Medulla oblongata (tissue), 1 donor: ENCODE data around the gene NTM.
"Not testable (repeated sequence)": the region's sequence is repeated elsewhere in the genome, so short reads cannot be mapped to it uniquely, and the experiment has no call there.

Source experiments
- DNase-seq: peaks from one replicate; pipeline ENCODE4 v3.0.0-alpha.2; 2015; ENCODE audit errors: extremely low spot score

The NTM gene

GRCh38 chr11:131893103-131893890 is 522.9 kb downstream of the NTM start:
- DNase-seq: no peak

GRCh38 chr11:131893988-131894387 is 523.6 kb downstream of the NTM start:
- no peak for DNase-seq

- no peak for DNase-seq
Observed at GRCh38 chr11:131894615-131895544, 524.5 kb downstream of the NTM start.

DNA sequence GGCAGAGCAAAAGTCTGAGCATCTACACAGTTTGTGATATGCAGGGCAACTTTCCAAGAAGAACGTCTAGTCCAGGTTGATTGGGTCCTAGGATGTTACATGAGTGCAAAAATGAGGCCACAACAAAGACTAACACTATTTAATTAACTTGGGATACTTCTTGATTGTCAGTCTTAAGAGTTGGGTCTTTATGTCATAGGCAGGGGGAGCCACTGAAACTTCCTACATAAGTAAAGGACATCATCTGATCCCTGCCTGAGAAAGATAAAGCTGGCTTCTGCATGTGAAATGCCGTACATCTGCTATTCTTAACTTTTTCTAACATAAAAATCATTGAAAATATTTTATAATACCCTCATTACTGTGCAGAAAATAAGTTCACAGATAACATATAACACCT is 525.5 kb downstream of the NTM start:
- DNase-seq: no peak

GRCh38 chr11:131896978-131897615 is 526.7 kb downstream of the NTM start:
- DNase-seq: no peak

- no peak for DNase-seq
Observed at GRCh38 chr11:131897956-131898355, 527.5 kb downstream of the NTM start.

- DNase-seq: no peak
Observed at GRCh38 chr11:131898949-131899348, 528.5 kb downstream of the NTM start.

DNA sequence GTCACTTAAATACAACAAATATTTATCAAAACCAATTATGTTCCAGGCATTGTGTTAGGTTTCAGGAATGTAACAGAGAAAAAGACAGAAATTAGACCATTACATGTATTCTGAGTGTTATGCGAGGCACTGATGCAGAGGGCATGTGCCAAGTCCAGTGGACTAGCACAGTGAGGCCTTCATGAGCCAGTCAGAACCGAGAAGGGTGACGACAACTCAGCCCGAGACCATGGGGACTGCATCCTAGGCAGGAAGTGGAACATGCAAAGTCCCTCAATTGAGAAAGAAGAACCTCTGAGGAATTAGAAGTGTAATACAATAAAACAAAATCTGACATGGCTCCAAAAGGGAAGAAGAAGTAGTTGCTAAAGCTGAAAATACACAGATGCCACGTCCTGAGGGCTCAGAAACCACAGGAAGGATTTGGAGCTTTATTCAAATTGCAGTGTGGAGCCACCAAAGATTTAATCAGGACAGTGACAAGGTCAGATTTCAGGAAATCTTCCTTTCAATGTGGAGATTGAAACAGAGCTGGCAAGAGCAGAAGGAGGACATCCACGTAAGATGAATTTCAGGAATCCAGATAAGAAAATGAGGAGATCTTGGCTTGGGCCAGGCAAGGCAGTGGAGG is 529.6 kb downstream of the NTM start:
- DNase-seq: peak; percentile 42

- no peak for DNase-seq
Observed at GRCh38 chr11:131902421-131902820, 532.0 kb downstream of the NTM start.

- DNase-seq: no peak
Observed at GRCh38 chr11:131903074-131903473, 532.7 kb downstream of the NTM start.

- no peak for DNase-seq
Observed at GRCh38 chr11:131904756-131905155, 534.3 kb downstream of the NTM start.

DNA sequence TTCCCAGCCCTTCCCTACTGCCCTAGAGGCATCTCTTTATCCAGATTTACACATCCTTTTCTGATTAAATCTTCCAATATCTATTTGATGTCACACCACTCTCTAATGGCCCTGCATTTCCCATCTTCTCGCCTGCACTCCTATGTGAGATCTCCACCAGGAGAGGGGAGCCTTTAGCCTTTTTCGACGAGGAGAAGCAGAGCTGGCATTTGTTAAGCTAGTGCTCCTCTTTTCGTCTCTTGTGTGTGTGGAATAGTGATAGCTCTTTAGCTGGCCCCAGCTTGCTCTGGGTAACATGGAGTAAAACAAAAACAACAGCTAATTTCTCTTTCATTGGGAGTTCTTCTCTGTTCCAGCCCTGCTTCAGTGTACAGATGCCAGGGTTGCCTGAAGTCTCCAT is 536.5 kb downstream of the NTM start:
- DNase-seq: peak; percentile 67

- DNase-seq: no peak
Observed at GRCh38 chr11:131907371-131907770, 537.0 kb downstream of the NTM start.

DNA sequence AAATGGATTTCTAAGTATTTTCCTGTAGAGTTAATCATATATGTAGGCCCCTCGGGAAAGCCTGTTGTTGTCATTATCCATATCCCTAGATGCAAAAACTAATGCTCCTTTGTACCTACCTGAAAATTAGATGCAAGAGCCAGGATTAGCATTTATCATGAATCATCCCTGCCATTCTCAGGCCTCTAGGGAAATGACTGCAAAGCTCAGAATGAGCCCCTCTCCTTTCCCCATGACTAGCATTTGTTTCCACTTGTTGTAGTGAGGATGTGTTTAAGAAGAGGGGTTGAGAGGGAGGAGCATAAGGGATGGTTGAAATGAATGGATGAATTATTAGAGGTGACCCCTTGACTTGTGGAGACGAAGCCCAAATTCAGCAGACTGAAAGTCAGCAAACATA is 537.9 kb downstream of the NTM start:
- no peak for DNase-seq

- no peak for DNase-seq
Observed at GRCh38 chr11:131909426-131910177, 539.2 kb downstream of the NTM start.

GRCh38 chr11:131910178-131910522 is 539.7 kb downstream of the NTM start:
- no peak for DNase-seq

- DNase-seq: no peak
Observed at GRCh38 chr11:131910523-131911387, 540.3 kb downstream of the NTM start.

DNA sequence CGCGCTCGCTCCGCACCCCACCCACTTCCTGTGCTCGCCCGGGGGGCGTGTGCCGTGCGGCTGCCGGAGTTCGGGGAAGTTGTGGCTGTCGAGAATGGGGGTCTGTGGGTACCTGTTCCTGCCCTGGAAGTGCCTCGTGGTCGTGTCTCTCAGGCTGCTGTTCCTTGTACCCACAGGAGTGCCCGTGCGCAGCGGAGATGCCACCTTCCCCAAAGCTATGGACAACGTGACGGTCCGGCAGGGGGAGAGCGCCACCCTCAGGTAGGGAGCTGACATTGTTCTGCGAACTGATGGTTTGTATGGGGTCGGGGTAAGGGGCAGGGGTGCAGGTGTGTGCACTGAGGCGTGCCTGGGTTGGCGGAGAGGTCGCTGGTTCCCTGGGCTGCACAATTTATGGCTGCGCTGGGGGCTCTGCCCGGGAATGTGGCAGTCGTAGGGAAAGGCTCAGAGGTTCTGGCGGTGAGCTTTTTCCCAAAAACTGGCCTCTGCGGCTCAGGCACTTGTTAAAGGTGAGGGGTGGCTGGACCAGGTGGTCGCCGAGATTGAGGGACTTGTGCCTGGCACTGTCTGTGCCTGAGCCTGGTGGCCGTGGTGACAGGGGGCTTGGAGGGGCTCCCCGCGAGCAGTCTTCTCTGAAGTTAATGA is 541.1 kb downstream of the NTM start:
- DNase-seq: not testable (repeated sequence)

DNA sequence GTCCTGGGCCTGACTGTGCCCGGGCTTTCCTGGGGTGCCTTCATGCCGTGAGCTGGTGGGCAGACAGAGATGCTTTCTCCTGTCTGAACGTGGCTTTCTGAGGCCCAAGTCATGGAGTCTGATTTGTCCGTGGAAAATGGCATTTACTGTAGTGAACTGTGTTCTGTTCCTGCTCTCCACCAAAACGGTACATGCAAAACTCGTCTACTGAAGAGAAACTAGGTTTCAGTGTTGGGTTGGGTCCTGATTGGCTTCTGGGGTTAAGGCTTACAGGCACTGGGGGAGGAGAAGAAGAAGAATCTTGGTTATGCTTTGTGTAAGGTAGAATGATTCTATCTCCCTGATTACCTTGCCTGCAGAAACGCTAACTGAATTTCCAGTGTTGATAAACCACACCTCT is 541.7 kb downstream of the NTM start:
- DNase-seq: no peak

GRCh38 chr11:131913267-131913666 is 542.9 kb downstream of the NTM start:
- no peak for DNase-seq
